ENCODE results near the gene SULT1C3.
A peak's percentile ranks its signal among the peaks of the same experiment; 100 is the strongest.

The SULT1C3 gene

GRCh38 chr2:108239786-108240185, at the start of gene SULT1C3:
Gene SULT1C3, plus strand, starts transcription at chr2:108239968. Its CDS starts 7,227 bp downstream, at chr2:108247195.
- no peak for TF ChIP-seq CTCF (IDR thresholded peaks at IDR 0.05; ENCODE audit: insufficient read depth, low read depth, low read length, missing control alignments)
- no peak for DNase-seq (ENCODE audit: low read depth)
- H3K4me3 ChIP-seq (ENCODE audit: low read depth, low read length) = no peak within 1 kb of the TSS

GRCh38 chr2:108193251-108193650, 46.5 kb upstream of the SULT1C3 start:
- no peak for TF ChIP-seq CTCF (IDR thresholded peaks at IDR 0.05; ENCODE audit: insufficient read depth, low read depth, low read length, missing control alignments)
- H3K4me3 ChIP-seq (ENCODE audit: low read depth, low read length) = no peak overlapping the region
- DNase-seq (ENCODE audit: low read depth) = no peak

- no peak for DNase-seq (ENCODE audit: low read depth)
- H3K4me3 ChIP-seq (ENCODE audit: low read depth, low read length) = no peak overlapping the region
- TF ChIP-seq CTCF (IDR thresholded peaks at IDR 0.05; ENCODE audit: insufficient read depth, low read depth, low read length, missing control alignments) = peak; percentile 9
Measured at GRCh38 chr2:108194409-108195132, 45.2 kb upstream of the SULT1C3 start.

GRCh38 chr2:108195133-108195439, 44.7 kb upstream of the SULT1C3 start:
- no peak for TF ChIP-seq CTCF (IDR thresholded peaks at IDR 0.05; ENCODE audit: insufficient read depth, low read depth, low read length, missing control alignments)
- no peak overlapping the region for H3K4me3 ChIP-seq (ENCODE audit: low read depth, low read length)

GRCh38 chr2:108199726-108200125, 40.0 kb upstream of the SULT1C3 start:
- TF ChIP-seq CTCF (IDR thresholded peaks at IDR 0.05; ENCODE audit: insufficient read depth, low read depth, low read length, missing control alignments) = no peak
- H3K4me3 ChIP-seq (ENCODE audit: low read depth, low read length) = no peak overlapping the region
- no peak for DNase-seq (ENCODE audit: low read depth)

More at GRCh38 chr2:108195133-108195439, 44.7 kb upstream of the SULT1C3 start:
- DNase-seq (ENCODE audit: low read depth) = no peak

GRCh38 chr2:108200569-108200968, 39.2 kb upstream of the SULT1C3 start:
- no peak for TF ChIP-seq CTCF (IDR thresholded peaks at IDR 0.05; ENCODE audit: insufficient read depth, low read depth, low read length, missing control alignments)
- DNase-seq (ENCODE audit: low read depth) = no peak

GRCh38 chr2:108212671-108213070, 27.1 kb upstream of the SULT1C3 start:
- no peak overlapping the region for H3K4me3 ChIP-seq (ENCODE audit: low read depth, low read length)
- TF ChIP-seq CTCF (IDR thresholded peaks at IDR 0.05; ENCODE audit: insufficient read depth, low read depth, low read length, missing control alignments) = no peak
- no peak for DNase-seq (ENCODE audit: low read depth)

More at GRCh38 chr2:108200569-108200968, 39.2 kb upstream of the SULT1C3 start:
- no peak overlapping the region for H3K4me3 ChIP-seq (ENCODE audit: low read depth, low read length)
